Activated CD4-positive, alpha-beta T cell treated with anti-CD3 and anti-CD28 coated beads, Interleukin-2, amount 50 U/mL, for 16 hours (primary cell): ENCODE measurements around the gene PROM1.

Source experiments
- DNase-seq: peaks from one replicate; pipeline ENCODE4 v3.0.0-alpha.2; 2020

Gene PROM1

DNA sequence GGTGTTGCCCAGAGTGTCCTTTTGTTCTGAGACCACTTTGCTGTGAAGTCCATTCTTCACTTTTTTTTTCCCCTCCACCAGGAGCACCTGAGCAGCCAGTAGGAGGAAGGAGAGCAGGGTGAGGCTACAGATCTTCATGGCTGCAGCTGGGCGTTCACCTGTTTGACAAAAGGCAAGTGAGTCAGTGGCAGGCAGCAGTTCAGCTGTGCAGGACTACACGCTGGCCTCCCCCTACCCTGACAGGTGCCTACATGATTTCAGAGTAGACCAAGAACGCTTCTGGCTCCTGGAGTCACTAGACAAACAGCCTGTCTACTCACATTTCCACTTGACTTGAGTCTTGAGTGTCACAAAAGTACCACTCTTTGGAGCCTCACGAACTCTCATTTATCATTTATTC is 147.3 kb downstream of the PROM1 start:
- DNase-seq, result no peak

DNA sequence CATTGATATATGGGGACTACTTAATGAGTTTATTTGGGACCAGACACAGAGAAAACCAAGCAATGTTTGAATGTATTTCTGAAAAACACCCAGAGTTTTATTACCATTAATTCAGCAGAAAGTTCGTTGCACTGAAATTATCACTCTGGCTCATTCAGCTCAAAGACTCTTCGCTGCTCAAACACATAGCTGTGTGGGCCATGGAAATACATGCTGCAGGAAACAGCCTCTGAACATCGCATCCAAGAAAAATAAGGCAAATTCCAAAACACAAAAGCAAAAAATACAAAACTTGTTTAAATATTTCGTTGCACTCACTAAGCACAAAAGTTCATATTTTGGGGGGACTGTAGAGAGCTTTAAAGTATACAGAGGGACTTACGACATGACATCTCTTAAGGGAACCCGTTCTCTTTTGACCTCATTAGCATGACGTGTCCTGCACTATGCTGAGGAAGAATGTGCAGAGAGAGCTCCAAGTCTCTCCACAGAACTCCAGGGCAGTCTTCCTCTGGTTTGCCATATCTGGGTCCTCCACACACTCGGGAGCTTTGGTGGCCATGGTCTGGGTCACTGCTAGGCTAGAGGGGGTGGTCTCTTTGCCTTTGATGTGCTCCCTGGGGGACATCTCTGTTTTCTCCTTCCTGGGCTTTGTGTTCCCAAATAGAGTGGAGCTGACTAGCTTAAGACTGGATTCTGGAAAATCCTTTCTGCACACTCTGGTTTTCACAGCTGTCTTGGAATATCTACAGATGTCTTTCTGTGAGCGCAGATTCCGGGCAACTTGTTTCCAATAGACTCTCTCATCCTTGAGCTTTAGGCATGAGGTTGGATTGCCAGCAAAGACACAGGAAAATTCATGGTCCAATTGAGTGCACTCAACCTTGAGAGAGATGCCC is 148.1 kb downstream of the PROM1 start:
- DNase-seq, result no peak

GRCh38 chr4:15934259-15934658 is 149.6 kb downstream of the PROM1 start:
- DNase-seq, result no peak

DNA sequence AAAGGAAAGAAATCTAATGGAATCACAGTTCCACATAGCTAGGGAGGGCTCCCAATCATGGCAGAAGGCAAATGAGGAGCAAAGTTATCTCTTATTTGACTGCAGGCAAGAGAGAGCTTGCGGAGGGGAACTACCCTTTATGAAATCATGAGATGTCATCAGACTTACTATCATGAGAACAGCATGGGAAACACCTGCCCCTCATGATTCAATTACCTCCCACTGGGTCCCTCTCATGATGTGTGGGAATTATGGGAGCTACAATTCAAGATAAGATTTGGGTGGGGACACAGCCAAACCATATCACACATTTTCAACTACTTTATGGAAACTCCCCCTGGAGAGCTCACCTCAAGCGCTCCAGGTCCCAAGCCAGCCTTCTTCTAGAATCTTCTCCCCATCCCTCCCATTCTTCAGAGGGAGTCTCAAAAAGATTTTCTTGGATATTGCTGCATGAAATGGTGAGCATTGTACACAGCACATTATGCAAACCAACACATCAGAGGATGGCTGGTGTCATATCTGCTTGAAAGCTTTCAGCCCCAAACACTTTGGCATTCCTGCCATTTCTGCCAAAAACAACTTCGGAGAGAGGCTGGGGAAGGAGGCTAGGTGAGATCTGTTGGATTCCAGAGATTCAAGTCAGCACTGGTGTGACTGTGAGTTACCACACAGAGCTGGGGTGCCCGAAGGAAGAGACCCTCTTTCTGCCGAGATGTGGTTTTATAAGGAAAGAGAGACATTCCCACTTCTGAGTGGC is 152.2 kb downstream of the PROM1 start:
- DNase-seq, result no peak

DNA sequence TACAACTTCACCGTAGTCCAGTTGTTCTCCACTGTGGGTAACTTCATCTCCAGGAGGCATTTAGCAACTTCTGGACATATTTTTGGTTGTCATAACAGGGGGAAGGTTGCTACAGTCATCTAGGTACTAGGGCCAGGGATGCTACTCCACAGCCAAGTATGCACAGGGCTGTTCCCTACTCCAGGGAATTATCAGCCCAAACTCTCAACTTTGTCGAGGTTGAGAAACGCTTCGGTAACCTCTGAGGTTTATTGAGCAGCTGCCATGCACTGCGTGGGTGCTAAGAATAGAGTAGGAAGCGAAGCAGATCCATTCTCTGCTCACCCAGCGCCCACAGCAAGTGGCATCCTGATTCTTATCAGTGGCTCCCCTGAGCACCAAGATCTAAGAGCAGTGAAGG is 153.5 kb downstream of the PROM1 start:
- no peak for DNase-seq

DNA sequence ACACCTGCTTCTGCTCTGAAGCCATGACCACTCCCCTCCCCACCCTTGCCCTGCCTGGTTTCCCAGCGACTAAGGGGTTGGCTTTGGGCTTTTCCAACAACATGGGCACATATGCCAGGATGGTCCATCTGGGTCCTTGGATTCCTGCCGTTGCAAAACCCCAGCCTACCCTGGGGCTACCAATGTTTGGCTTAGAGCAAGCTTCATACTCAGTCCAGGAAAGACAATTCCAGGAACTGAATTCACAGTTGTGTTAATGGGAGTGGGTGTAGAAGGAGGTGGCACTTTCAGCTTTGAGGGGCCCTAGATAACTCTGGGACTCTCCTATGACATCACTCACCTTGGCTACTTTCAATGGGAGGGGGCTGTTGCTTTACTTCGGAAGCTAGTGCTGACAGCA is 154.3 kb downstream of the PROM1 start:
- DNase-seq, result no peak

DNA sequence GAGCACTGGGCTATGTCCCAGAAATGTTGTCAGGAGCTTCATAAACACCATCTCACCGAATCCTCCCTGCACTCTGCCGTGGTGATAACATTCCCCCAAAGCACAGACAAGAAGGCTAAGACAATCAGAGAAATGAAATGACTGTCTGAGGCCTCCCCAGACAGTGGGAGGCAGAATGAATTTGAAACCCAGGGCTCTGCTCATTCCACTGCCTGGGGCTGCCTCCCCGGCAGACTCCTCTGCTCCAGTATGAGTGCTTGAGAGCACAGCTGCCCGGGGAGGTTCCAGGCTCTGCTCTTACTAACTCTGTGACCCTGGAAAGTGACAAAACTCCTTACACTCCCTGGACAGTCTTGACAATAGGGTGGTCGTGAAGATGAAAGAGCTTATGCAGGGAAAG is 154.9 kb downstream of the PROM1 start:
- DNase-seq, result no peak

GRCh38 chr4:15926486-15926885 is 157.3 kb downstream of the PROM1 start:
- no peak for DNase-seq

GRCh38 chr4:15925830-15926229 is 158.0 kb downstream of the PROM1 start:
- no peak for DNase-seq

GRCh38 chr4:15921592-15921932 is 162.3 kb downstream of the PROM1 start:
- no peak for DNase-seq

DNA sequence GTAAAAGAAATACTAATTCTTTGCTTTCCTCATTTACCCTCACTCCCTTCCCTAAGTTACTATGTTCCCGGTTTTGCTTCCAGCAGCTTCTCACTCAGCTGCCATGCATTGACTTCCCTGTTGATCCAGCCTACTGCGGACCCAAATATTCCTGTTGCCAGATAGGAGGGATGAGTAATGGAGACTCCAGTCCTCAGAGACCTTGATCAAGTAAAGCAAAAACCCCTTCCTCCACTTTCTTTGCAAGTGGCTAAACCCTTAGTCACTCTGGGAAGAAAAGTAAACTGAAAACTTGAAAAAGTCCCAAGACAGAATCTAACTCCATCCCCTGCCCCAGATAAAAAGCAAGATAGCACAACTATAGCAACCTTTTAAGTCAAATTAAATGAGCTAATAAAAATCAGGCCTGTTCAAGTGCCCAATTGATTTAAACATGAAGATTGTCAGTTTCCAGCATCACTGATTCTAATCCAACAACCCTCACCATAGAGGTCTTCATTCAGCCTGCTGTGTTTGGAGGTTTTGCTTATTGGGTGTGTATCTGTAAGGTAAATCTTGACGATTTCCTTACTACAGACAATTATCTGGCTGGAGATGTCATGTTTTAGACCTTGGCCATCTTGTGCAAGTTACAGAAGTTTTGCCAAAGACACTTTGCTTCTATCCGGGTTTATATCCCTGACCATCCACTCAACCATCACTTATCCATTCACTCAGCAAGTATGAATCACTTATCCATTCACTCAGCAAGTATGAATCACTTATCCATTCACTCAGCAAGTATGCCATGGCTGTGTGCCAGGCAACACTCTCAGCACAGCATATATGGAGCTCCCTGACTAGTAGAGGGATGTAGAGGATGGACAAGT is 162.9 kb downstream of the PROM1 start:
- DNase-seq, result no peak

- no peak for DNase-seq
Measured at GRCh38 chr4:15918484-15919129, 165.2 kb downstream of the PROM1 start.
